Activated CD8-positive, alpha-beta T cell treated with anti-CD3 and anti-CD28 coated beads for 36 hours (primary cell): ENCODE results near the gene FANCG. TPM values are rescaled to one million over a fixed set of nuclear protein-coding genes. Genes with fewer than 3 reads are reported as not detected.
A peak's percentile ranks its signal among the peaks of the same experiment; 100 is the strongest.

Experiments
- ATAC-seq: fragments of 200-7000 bp; cut with Tn5 transposase; one replicate; pipeline ENCODE4 v1.10.0; 2021; ENCODE audit warnings: mild to moderate bottlenecking, moderate library complexity
- CTCF ChIA-PET: fragments of 350-600 bp; sonication (Branson Sonifier 250); formaldehyde crosslinking; loops from one replicate; lab custom pipeline; 2021; ENCODE audit warnings: antibody characterized with exemption; lab: Charles Lee
- POLR2A ChIA-PET: fragments of 350-600 bp; sonication (Branson Sonifier 250); formaldehyde crosslinking; loops from one replicate; lab custom pipeline; 2021; ENCODE audit warnings: antibody characterized with exemption; lab: Charles Lee
- DNase-seq: peaks from one replicate; pipeline ENCODE4 v3.0.0-alpha.2; 2020
- H3K27ac Mint-ChIP-seq: one replicate; pipeline ENCODE4 v1.8.0; 2021; ENCODE audit warnings: mild to moderate bottlenecking, mixed read lengths
- H3K27me3 Mint-ChIP-seq: one replicate; pipeline ENCODE4 v1.8.0; 2021; ENCODE audit warnings: mixed read lengths
- H3K36me3 Mint-ChIP-seq: one replicate; pipeline ENCODE4 v1.8.0; 2021; ENCODE audit warnings: low read depth, mixed read lengths
- H3K4me1 Mint-ChIP-seq: one replicate; pipeline ENCODE4 v1.8.0; 2021; ENCODE audit warnings: low read depth, mixed read lengths
- H3K4me3 Mint-ChIP-seq: one replicate; pipeline ENCODE4 v1.8.0; 2021; ENCODE audit warnings: mild to moderate bottlenecking, moderate library complexity, mixed read lengths
- H3K9me3 Mint-ChIP-seq: one replicate; pipeline ENCODE4 v1.8.0; 2021; ENCODE audit warnings: mixed read lengths
- CTCF ChIP-seq: fragments of 200-600 bp; IDR thresholded peaks from one replicate; pipeline ENCODE4 v1.8.0; 2022; ENCODE audit warnings: antibody characterized with exemption, mild to moderate bottlenecking
- intact Hi-C: fragments of 100-400 bp; cut with micrococcal nuclease; formaldehyde crosslinking; loops from one replicate; pipeline ENCODE4 v1.10.0; 2022
- total RNA-seq, 2 experiments: library from RNA; stranded (reverse); gene quantifications; one replicate each; pipeline ENCODE4 v1.2.3, GENCODE V29; 2021

The FANCG gene
- total RNA-seq, 2 experiments from 2014 or later = 91.5 to 94.0 TPM

GRCh38 chr9:35054871-35055644, 24.7 kb downstream of the FANCG start:
- TF ChIP-seq CTCF = no peak
- Mint-ChIP-seq H3K9me3 (no peaks in the 10 kb centered on the region), H3K4me3 (no peak overlapping the region), H3K27ac (no peak overlapping the region), H3K4me1 (no peaks in the 10 kb centered on the region), H3K27me3 (no peaks in the 10 kb centered on the region), H3K36me3 (peaks cover 56% of the 10 kb centered on the region)
- DNase-seq (no peak), ATAC-seq (no peak)
- CTCF ChIA-PET = no interaction called here
- intact Hi-C loops = no loop called here
- POLR2A ChIA-PET = interaction anchor here (1.5 to 2.9 kb wide), 2 partner anchors 9 to 17 kb away, joined by 3 to 14 read pairs; partner anchors contain the start of gene VCP

- intact Hi-C loops = no loop called here
- no peak overlapping the region for H3K4me3 Mint-ChIP-seq
- ATAC-seq (no peak), DNase-seq (no peak)
- CTCF ChIA-PET = interaction anchor here (5.7 kb wide), 1 partner anchor 156 kb away, joined by 115 read pairs; no protein-coding TSS in a partner anchor
- no peaks in the 10 kb centered on the region for H3K9me3 Mint-ChIP-seq
- H3K36me3 Mint-ChIP-seq = peaks cover 48% of the 10 kb centered on the region
- POLR2A ChIA-PET = interaction anchor here (0.9 to 2.9 kb wide), 3 partner anchors 10 to 26 kb away, joined by 3 to 14 read pairs (median 3); partner anchors contain the start of genes FANCG and VCP
- H3K4me1 Mint-ChIP-seq = no peaks in the 10 kb centered on the region
- H3K27ac Mint-ChIP-seq = no peak overlapping the region
- no peak for TF ChIP-seq CTCF
- no peaks in the 10 kb centered on the region for H3K27me3 Mint-ChIP-seq
Observed at GRCh38 chr9:35054185-35054835, 25.4 kb downstream of the FANCG start.

GRCh38 chr9:35051069-35051967, 28.4 kb downstream of the FANCG start:
- H3K36me3 Mint-ChIP-seq = peaks cover 33% of the 10 kb centered on the region
- peak overlapping the region; percentile 49 for H3K27ac Mint-ChIP-seq
- TF ChIP-seq CTCF = peak; percentile 79

GRCh38 chr9:35048511-35048910, 31.2 kb downstream of the FANCG start:
- ATAC-seq (no peak), DNase-seq (no peak)
- Mint-ChIP-seq H3K36me3 (peaks cover 24% of the 10 kb centered on the region), H3K4me1 (no peaks in the 10 kb centered on the region), H3K9me3 (no peaks in the 10 kb centered on the region), H3K27ac (no peak overlapping the region), H3K4me3 (no peak overlapping the region), H3K27me3 (no peaks in the 10 kb centered on the region)
- ChIA-PET POLR2A (no interaction called here), CTCF (interaction anchor here (0.9 kb wide), 1 partner anchor 63 kb away, joined by 3 read pairs; no protein-coding TSS in a partner anchor)
- intact Hi-C loops = no loop called here
- no peak for TF ChIP-seq CTCF

More at GRCh38 chr9:35051069-35051967, 28.4 kb downstream of the FANCG start:
- ATAC-seq (peak; percentile 80), DNase-seq (peak; percentile 73)
- H3K27me3 Mint-ChIP-seq = no peaks in the 10 kb centered on the region
- ChIA-PET POLR2A (interaction anchor here (0.6 to 3.1 kb wide), 5 partner anchors 9 to 152 kb away, joined by 3 to 14 read pairs (median 4); no protein-coding TSS in a partner anchor), CTCF (interaction anchor here (0.7 to 5.7 kb wide), 46 partner anchors 10 to 349 kb away, joined by 3 to 115 read pairs (median 5); partner anchors contain the start of genes DNAJB5, FANCG, PIGO and VCP)
- H3K4me3 Mint-ChIP-seq = no peak overlapping the region
- intact Hi-C loops = loop anchor here (1.0 kb wide), 1 partner anchor 152 kb away; no protein-coding TSS in a partner anchor
- H3K9me3 Mint-ChIP-seq = no peaks in the 10 kb centered on the region
- no peaks in the 10 kb centered on the region for H3K4me1 Mint-ChIP-seq
